D721Med (cell line): ENCODE results near the gene PTPN1.

Source experiments
- DNase-seq: peaks from one replicate; pipeline ENCODE4 v3.0.0; 2011; ENCODE audit warnings: low spot score; ENCODE audit not compliant: insufficient read length
- FAIRE-seq: peaks from 2 replicates; lab custom pipeline; 2011; peaks lifted over from hg19 to GRCh38; lab: Jason Lieb, UNC
- CTCF ChIP-seq: IDR thresholded peaks from 2 replicates; pipeline ENCODE4 v1.5.1; 2012; ENCODE audit warnings: mild to moderate bottlenecking, control low read depth; ENCODE audit not compliant: insufficient read depth; ENCODE audit errors: missing control alignments

Gene PTPN1

GRCh38 chr20:50467718-50468356 lies 42.3 kb upstream of the PTPN1 start:
- no peak for DNase-seq
- no peak for FAIRE-seq
- no peak for TF ChIP-seq CTCF

GRCh38 chr20:50468378-50468798 lies 41.8 kb upstream of the PTPN1 start:
- FAIRE-seq (no peak), DNase-seq (no peak)
- TF ChIP-seq CTCF: no peak

GRCh38 chr20:50469176-50469723 lies 40.9 kb upstream of the PTPN1 start:
- FAIRE-seq (no peak), DNase-seq (no peak)

GRCh38 chr20:50469796-50470195 lies 40.4 kb upstream of the PTPN1 start:
- FAIRE-seq (no peak), DNase-seq (no peak)
- TF ChIP-seq CTCF: no peak

More at GRCh38 chr20:50469176-50469723, 40.9 kb upstream of the PTPN1 start:
- TF ChIP-seq CTCF: no peak

- no peak for TF ChIP-seq CTCF
- FAIRE-seq (no peak), DNase-seq (no peak)
These were observed 39.8 kb upstream of the PTPN1 start for GRCh38 chr20:50470264-50470858.

- TF ChIP-seq CTCF: no peak
- no peak for FAIRE-seq
These were observed 39.0 kb upstream of the PTPN1 start for GRCh38 chr20:50471231-50471630.

More at GRCh38 chr20:50471231-50471630, 39.0 kb upstream of the PTPN1 start:
- no peak for DNase-seq
